Measurements from ENCODE around the gene MT2A.
"Not testable (repeated sequence)": the region's sequence is repeated elsewhere in the genome, so short reads cannot be mapped to it uniquely, and the experiment has no call there.

- TF ChIP-seq CTCF (IDR thresholded peaks at IDR 0.05 in 8 of 11, conservative IDR thresholded peaks at IDR 0.05 in 3 of 11); POLR2AphosphoS5 (IDR thresholded peaks at IDR 0.05): not testable (repeated sequence)
Observed at GRCh38 chr16:56582911-56583310, 25.5 kb upstream of the MT2A start.
